HEK293 (cell line): ENCODE data around the gene WNT7A.

Experiments used
- RBAK ChIP-seq: fragments of 450-650 bp; formaldehyde crosslinking; IDR thresholded peaks from 2 replicates; pipeline ENCODE4 v1.5.1; 2016; ENCODE audit warnings: missing biosample characterization, missing genetic modification characterization
- ZBTB8A ChIP-seq: fragments of 450-650 bp; formaldehyde crosslinking; IDR thresholded peaks from 2 replicates; pipeline ENCODE4 v1.5.1; 2016; ENCODE audit warnings: missing biosample characterization, missing genetic modification characterization
- ZNF146 ChIP-seq: fragments of 450-650 bp; formaldehyde crosslinking; IDR thresholded peaks from 2 replicates; pipeline ENCODE4 v1.5.1; 2016; ENCODE audit warnings: missing biosample characterization, missing genetic modification characterization
- ZNF239 ChIP-seq: fragments of 450-650 bp; formaldehyde crosslinking; IDR thresholded peaks from 2 replicates; pipeline ENCODE4 v1.5.1; 2016; ENCODE audit warnings: missing biosample characterization, missing genetic modification characterization
- ZNF274 ChIP-seq, 2 experiments: fragments of 200-500 bp in 1 of 2; fragments of 450-650 bp in 1 of 2; sonication (Bioruptor generic) in 1 of 2; formaldehyde crosslinking in 1 of 2; IDR thresholded peaks; 2 replicates each; pipeline versions ENCODE4 v1.5.1 to v1.6.1; 2014 to 2016; ENCODE audit warnings: borderline replicate concordance in 1 of 2, inconsistent platforms in 1 of 2, low read length in 1 of 2, missing biosample characterization in 1 of 2, missing genetic modification characterization in 1 of 2
- ZSCAN23 ChIP-seq: fragments of 450-650 bp; formaldehyde crosslinking; IDR thresholded peaks from 2 replicates; pipeline ENCODE4 v1.5.1; 2016; ENCODE audit warnings: missing biosample characterization, missing genetic modification characterization
- TF ChIP-seq, protein P1 (sequence below): fragments of 450-650 bp; formaldehyde crosslinking; IDR thresholded peaks from 2 replicates; pipeline ENCODE4 v1.5.1; 2016; ENCODE audit warnings: missing biosample characterization, missing genetic modification characterization

GRCh38 chr3:13815088-13815683 lies 64.7 kb downstream of the WNT7A start:
- TF ChIP-seq, protein P1, sequence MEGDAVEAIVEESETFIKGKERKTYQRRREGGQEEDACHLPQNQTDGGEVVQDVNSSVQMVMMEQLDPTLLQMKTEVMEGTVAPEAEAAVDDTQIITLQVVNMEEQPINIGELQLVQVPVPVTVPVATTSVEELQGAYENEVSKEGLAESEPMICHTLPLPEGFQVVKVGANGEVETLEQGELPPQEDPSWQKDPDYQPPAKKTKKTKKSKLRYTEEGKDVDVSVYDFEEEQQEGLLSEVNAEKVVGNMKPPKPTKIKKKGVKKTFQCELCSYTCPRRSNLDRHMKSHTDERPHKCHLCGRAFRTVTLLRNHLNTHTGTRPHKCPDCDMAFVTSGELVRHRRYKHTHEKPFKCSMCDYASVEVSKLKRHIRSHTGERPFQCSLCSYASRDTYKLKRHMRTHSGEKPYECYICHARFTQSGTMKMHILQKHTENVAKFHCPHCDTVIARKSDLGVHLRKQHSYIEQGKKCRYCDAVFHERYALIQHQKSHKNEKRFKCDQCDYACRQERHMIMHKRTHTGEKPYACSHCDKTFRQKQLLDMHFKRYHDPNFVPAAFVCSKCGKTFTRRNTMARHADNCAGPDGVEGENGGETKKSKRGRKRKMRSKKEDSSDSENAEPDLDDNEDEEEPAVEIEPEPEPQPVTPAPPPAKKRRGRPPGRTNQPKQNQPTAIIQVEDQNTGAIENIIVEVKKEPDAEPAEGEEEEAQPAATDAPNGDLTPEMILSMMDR (tag by site-specific recombination), result no peak
- TF ChIP-seq ZNF239 (tag by site-specific recombination), result no peak
- TF ChIP-seq ZSCAN23, result no peak
- no peak for TF ChIP-seq ZNF274 (IDR thresholded peaks at IDR 0.05; ENCODE audit: low read length)
- TF ChIP-seq ZNF274 (tag by site-specific recombination; IDR thresholded peaks at IDR 0.05; ENCODE audit: borderline replicate concordance), result no peak
- no peak for TF ChIP-seq ZBTB8A
- TF ChIP-seq RBAK (tag by site-specific recombination), result no peak
- no peak for TF ChIP-seq ZNF146
